Bronchial epithelial cell (primary cell): ENCODE data around the gene NUP210L. TPM values are rescaled to one million over a fixed set of nuclear protein-coding genes. Genes with fewer than 3 reads are reported as not detected.

Source experiments
- DNase-seq: peaks from one replicate; pipeline ENCODE4 v3.0.0-alpha.2; 2010; ENCODE audit warnings: low read depth
- FAIRE-seq: peaks from 2 replicates; lab custom pipeline; 2011; peaks lifted over from hg19 to GRCh38; lab: Jason Lieb, UNC
- H3K27me3 ChIP-seq: 2 replicates; pipeline ENCODE4 v1.5.1; 2011; ENCODE audit warnings: low read length; ENCODE audit not compliant: control insufficient read depth, insufficient read depth
- H3K36me3 ChIP-seq: 2 replicates; pipeline ENCODE4 v1.5.1; 2011; ENCODE audit warnings: low read length; ENCODE audit not compliant: control insufficient read depth, insufficient read depth
- H3K4me3 ChIP-seq: 2 replicates; pipeline ENCODE4 v1.5.1; 2011; ENCODE audit warnings: mild to moderate bottlenecking, low read depth, low read length, control low read depth
- total RNA-seq: library from RNA; depleted of rRNA; stranded (reverse); fragments of >200 nt; gene quantifications from 2 replicates; pipeline ENCODE4 v1.2.1, GENCODE V29; 2014
- TF ChIP-seq, protein P1 (sequence below): IDR thresholded peaks from 2 replicates; pipeline ENCODE4 v1.5.1; 2011; ENCODE audit warnings: mild to moderate bottlenecking, moderate library complexity, low read length, control low read depth, inconsistent platforms; ENCODE audit not compliant: insufficient read depth, severe bottlenecking

Gene NUP210L
- total RNA-seq, 1 donor from 2014 or later: under 0.01 TPM

GRCh38 chr1:153951183-153951582, 203.7 kb downstream of the NUP210L start:
- TF ChIP-seq, protein P1, sequence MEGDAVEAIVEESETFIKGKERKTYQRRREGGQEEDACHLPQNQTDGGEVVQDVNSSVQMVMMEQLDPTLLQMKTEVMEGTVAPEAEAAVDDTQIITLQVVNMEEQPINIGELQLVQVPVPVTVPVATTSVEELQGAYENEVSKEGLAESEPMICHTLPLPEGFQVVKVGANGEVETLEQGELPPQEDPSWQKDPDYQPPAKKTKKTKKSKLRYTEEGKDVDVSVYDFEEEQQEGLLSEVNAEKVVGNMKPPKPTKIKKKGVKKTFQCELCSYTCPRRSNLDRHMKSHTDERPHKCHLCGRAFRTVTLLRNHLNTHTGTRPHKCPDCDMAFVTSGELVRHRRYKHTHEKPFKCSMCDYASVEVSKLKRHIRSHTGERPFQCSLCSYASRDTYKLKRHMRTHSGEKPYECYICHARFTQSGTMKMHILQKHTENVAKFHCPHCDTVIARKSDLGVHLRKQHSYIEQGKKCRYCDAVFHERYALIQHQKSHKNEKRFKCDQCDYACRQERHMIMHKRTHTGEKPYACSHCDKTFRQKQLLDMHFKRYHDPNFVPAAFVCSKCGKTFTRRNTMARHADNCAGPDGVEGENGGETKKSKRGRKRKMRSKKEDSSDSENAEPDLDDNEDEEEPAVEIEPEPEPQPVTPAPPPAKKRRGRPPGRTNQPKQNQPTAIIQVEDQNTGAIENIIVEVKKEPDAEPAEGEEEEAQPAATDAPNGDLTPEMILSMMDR: no peak
- Histone ChIP-seq H3K4me3 (no peak overlapping the region), H3K36me3 (peaks cover 25% of the 10 kb centered on the region), H3K27me3 (no peaks in the 10 kb centered on the region)
- DNase-seq: no peak
- FAIRE-seq: no peak

DNA sequence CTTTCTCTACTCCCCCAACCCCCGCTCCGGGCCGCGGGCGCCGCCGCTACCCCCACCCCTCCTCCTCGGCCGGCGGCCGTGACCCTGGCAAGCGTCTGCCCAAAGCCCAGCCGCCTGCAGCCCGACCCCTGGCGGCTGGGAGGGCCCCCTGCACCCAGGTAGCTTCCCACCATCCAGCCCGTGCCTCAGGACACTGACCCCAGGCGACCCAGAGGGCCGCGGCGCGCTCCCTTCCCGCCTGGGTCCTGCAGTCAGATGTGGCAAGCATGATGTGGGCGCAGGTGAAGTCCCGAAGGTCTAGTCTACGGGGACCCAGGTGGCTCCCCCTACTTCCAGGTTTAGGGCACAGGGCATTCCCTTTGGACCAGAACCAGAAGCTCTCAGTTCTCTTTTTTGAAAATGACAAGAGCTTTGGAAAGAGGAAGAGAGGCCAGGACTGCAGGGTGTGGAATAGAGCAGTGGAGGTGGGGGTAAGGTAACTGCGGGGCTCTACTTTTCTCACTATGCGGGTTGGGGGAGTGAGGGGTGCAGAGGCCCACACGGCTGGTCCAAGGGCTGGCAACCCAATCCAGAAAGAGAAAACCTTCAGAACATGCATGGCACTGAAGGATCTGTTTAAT, 208.1 kb downstream of the NUP210L start, which contains the start of gene DENND4B:
Gene DENND4B (minus strand): TSS at position 97 of the 620 bp plus-strand sequence. CDS start 2,344 bp downstream, outside the sequence.
- H3K27me3 ChIP-seq: no peaks in the 10 kb centered on the region
- H3K4me3 ChIP-seq: peak within 1 kb of the TSS; percentile 75
- peak; percentile 44 for DNase-seq
- no peak for FAIRE-seq
- peaks cover 26% of the 10 kb centered on the region for H3K36me3 ChIP-seq
- TF ChIP-seq, protein P1: peak; percentile 93

- Histone ChIP-seq H3K4me3 (peak overlapping the region; percentile 75), H3K36me3 (peaks cover 21% of the 10 kb centered on the region), H3K27me3 (no peaks in the 10 kb centered on the region)
- TF ChIP-seq, protein P1: no peak
- peak; percentile 41 for DNase-seq
- no peak for FAIRE-seq
These were observed 208.9 kb downstream of the NUP210L start for GRCh38 chr1:153945795-153946621.

GRCh38 chr1:153945131-153945794, 209.6 kb downstream of the NUP210L start:
- DNase-seq (peak; percentile 24), FAIRE-seq (peak; percentile 7)
- TF ChIP-seq, protein P1: no peak

DNA sequence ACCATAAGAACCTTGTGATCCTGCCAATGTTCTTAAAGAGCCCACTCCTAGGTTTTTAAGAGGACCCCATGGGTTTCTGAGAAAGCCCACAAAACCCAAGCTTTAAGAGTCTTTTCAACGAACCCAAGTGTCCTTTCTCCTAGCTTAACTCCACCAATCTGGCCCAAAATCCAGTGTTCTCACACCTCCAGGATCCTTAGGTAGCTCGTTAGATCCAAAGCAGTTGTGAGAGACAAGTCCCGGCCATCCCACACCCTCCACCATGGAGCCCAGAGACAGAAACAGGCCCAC, 210.1 kb downstream of the NUP210L start:
- H3K36me3 ChIP-seq: peaks cover 27% of the 10 kb centered on the region
- FAIRE-seq: no peak

More at GRCh38 chr1:153945131-153945794, 209.6 kb downstream of the NUP210L start:
- Histone ChIP-seq H3K36me3 (peaks cover 26% of the 10 kb centered on the region), H3K4me3 (peak overlapping the region; percentile 75), H3K27me3 (no peaks in the 10 kb centered on the region)

More for the DNA sequence above, 210.1 kb downstream of the NUP210L start:
- no peak for DNase-seq
- TF ChIP-seq, protein P1: no peak
- H3K4me3 ChIP-seq: no peak overlapping the region
- H3K27me3 ChIP-seq: no peaks in the 10 kb centered on the region
